Measurements from ENCODE around the gene CFH.
"Not testable (repeated sequence)": the region's sequence is repeated elsewhere in the genome, so short reads cannot be mapped to it uniquely, and the experiment has no call there.

The CFH gene

DNA sequence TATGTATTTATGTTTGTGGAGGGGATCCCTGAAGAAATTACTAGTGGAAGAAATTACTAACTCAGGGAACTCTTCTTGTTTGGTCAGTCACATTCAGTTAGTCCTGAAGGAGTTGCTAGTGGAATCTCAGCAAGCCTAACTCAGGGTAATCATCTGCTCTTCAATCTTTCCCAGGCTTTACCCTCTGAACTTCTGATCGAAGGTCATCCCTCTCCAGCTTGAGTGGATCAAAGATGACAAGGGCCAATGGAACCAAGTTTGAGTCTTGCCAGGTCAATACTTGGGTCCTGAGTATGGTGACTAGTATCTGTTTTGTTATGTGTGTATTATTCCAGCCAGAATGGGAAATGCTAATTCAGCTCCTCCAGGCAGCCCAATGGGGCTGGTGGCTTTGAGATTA lies 49.3 kb downstream of the CFH start:
- no peak for DNase-seq (ENCODE audit: low read depth, low spot score)
- no peaks in the 10 kb centered on the region for H3K36me3 ChIP-seq (ENCODE audit: insufficient read depth, low read length)
- H3K9ac ChIP-seq (ENCODE audit: insufficient read length), result no peak overlapping the region
- no peaks in the 10 kb centered on the region for H3K9me3 ChIP-seq (ENCODE audit: low read depth, low read length)
- no peak overlapping the region for H3K4me3 ChIP-seq
- TF ChIP-seq POLR2AphosphoS5 (IDR thresholded peaks at IDR 0.05; ENCODE audit: borderline replicate concordance, low read depth, low read length) (no peak), EZH2 (IDR thresholded peaks at IDR 0.05) (no peak), FOXP2 (optimal IDR thresholded peaks at IDR 0.05; ENCODE audit: control extremely low read depth, extremely low read length, insufficient read depth) (no peak)
- H3K27ac ChIP-seq, result no peak overlapping the region

DNA sequence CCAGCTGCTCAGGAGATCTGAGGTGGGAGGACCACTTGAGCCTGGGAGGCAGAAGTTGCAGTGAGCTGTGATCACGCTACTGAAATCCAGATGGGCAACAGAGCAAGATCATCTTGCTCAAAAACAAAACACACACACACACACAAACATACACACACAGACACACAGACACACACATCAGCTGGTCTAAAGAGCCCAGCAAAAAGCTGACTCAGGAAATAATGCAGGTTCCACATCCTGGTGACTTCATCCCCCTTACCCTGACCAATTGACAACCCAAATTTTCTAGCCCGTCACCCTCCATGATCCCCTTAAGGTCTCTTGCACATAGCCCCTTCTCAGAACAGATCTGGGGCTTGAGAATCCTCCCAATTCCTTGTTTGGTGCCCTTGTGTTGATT lies 58.0 kb downstream of the CFH start:
- DNase-seq (ENCODE audit: low read depth, low spot score); H3K9me3 ChIP-seq (ENCODE audit: low read depth, low read length); H3K27ac ChIP-seq; H3K4me3 ChIP-seq; H3K9ac ChIP-seq (ENCODE audit: insufficient read length); H3K36me3 ChIP-seq (ENCODE audit: insufficient read depth, low read length): not testable (repeated sequence)

DNA sequence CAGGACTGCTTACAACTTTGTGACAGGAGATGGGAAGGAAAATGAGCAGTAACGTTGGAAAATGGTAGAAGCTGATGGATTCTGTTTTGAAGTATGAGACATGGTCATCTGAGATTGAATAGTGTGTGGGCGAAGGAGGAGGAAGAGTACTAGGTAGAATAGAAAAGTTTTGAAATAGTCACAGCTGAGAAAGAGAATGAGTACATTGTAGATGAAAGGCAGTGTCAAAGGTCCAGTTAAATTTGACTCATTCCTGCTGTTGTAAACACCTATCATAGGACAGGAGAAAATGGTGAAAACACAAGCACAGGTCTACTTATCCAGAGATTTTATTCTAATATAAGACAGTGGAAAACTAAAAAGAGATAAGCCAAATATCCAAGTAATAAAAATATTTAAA lies 66.0 kb downstream of the CFH start:
- DNase-seq (ENCODE audit: low read depth, low spot score), result no peak
- TF ChIP-seq EZH2 (IDR thresholded peaks at IDR 0.05) (no peak), POLR2AphosphoS5 (IDR thresholded peaks at IDR 0.05; ENCODE audit: borderline replicate concordance, low read depth, low read length) (no peak), FOXP2 (optimal IDR thresholded peaks at IDR 0.05; ENCODE audit: control extremely low read depth, extremely low read length, insufficient read depth) (no peak)
- no peak overlapping the region for H3K27ac ChIP-seq
- no peaks in the 10 kb centered on the region for H3K36me3 ChIP-seq (ENCODE audit: insufficient read depth, low read length)
- no peak overlapping the region for H3K9ac ChIP-seq (ENCODE audit: insufficient read length)
- no peaks in the 10 kb centered on the region for H3K9me3 ChIP-seq (ENCODE audit: low read depth, low read length)
- H3K4me3 ChIP-seq, result no peak overlapping the region

GRCh38 chr1:196723325-196724185 lies 71.7 kb downstream of the CFH start:
- H3K9me3 ChIP-seq (ENCODE audit: low read depth, low read length), result no peaks in the 10 kb centered on the region
- TF ChIP-seq EZH2 (IDR thresholded peaks at IDR 0.05), result no peak
- TF ChIP-seq POLR2AphosphoS5 (IDR thresholded peaks at IDR 0.05; ENCODE audit: borderline replicate concordance, low read depth, low read length), result no peak
- TF ChIP-seq FOXP2 (optimal IDR thresholded peaks at IDR 0.05; ENCODE audit: control extremely low read depth, extremely low read length, insufficient read depth), result no peak
- H3K27ac ChIP-seq, result no peak overlapping the region
- no peak overlapping the region for H3K4me3 ChIP-seq
- no peak overlapping the region for H3K9ac ChIP-seq (ENCODE audit: insufficient read length)
- DNase-seq (ENCODE audit: low read depth, low spot score), result peak; percentile 3
- no peaks in the 10 kb centered on the region for H3K36me3 ChIP-seq (ENCODE audit: insufficient read depth, low read length)

DNA sequence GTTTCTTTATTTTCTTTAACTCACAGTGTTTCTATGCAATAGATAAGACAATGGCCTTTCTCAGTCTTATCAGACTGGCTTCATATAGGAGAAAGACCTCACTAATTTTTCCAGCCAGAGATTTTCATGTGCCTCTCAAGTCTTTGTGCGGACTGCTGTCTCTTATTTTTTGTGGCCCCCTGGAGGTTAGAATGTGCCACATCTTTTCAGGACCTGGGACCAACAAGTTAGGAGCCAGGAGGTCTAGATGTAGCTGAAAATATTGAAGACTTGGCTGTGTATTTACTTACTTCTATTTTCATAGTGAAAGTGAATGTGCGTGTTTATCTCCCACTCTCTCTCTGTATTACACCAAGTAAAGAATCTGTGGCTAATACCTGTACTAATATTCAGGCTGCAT lies 80.7 kb downstream of the CFH start:
- Histone ChIP-seq H3K36me3 (ENCODE audit: insufficient read depth, low read length) (no peaks in the 10 kb centered on the region), H3K9me3 (ENCODE audit: low read depth, low read length) (no peaks in the 10 kb centered on the region), H3K4me3 (no peak overlapping the region), H3K27ac (no peak overlapping the region), H3K9ac (ENCODE audit: insufficient read length) (no peak overlapping the region)
- TF ChIP-seq POLR2AphosphoS5 (IDR thresholded peaks at IDR 0.05; ENCODE audit: borderline replicate concordance, low read depth, low read length) (no peak), FOXP2 (optimal IDR thresholded peaks at IDR 0.05; ENCODE audit: control extremely low read depth, extremely low read length, insufficient read depth) (no peak), EZH2 (IDR thresholded peaks at IDR 0.05) (no peak)
- DNase-seq (ENCODE audit: low read depth, low spot score), result no peak

DNA sequence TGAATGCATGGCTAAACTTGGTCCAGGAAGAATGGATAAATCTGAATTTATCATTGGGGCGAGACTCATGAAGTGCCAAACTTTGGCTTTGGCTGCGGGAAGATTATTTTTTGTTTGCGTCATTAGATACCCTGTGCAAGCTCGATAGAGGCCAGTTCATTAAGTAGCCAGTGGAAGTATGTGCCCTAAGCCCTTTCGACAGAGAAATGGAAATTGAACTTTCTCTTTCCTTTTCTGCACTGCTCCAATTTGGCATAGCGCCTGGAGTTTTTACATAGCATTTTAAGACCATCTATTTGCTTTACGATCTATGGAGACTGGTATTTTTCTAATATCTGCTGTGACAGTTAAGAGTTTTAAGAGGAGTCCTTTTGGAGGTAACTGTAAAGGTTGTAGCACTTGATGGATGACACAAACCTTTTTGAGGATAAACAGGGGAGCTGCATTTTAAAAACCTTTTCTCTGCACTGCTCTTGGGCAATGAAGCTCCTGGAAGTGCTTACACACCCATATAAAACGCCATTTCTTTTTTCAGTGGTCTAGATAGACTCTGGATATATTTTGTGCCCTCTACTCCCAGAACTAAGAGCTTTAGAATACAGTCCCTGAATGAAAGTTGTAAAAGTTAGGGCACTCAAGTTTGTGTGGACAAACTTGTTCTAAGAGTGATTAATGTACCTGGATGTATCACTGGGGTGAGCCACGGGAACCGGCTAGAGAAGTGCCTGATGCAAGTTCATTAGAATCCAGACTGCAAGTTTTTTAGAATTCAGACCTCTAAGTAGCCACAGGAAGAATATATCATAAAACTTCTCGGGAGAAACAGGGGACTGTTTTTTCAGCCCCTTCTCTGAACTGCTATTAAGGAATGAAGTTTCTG lies 81.5 kb downstream of the CFH start:
- no peak overlapping the region for H3K4me3 ChIP-seq
- no peak overlapping the region for H3K9ac ChIP-seq (ENCODE audit: insufficient read length)
- no peaks in the 10 kb centered on the region; the same call in 1 of the 2 replicates for H3K36me3 ChIP-seq (ENCODE audit: insufficient read depth, low read length)
- H3K27ac ChIP-seq, result no peak overlapping the region
- no peak for DNase-seq (ENCODE audit: low read depth, low spot score)
- TF ChIP-seq FOXP2 (optimal IDR thresholded peaks at IDR 0.05; ENCODE audit: control extremely low read depth, extremely low read length, insufficient read depth), result no peak
- no peak for TF ChIP-seq POLR2AphosphoS5 (IDR thresholded peaks at IDR 0.05; ENCODE audit: borderline replicate concordance, low read depth, low read length)
- TF ChIP-seq EZH2 (IDR thresholded peaks at IDR 0.05), result no peak
- no peaks in the 10 kb centered on the region for H3K9me3 ChIP-seq (ENCODE audit: low read depth, low read length)

- H3K27ac ChIP-seq, result no peak overlapping the region
- TF ChIP-seq POLR2AphosphoS5 (IDR thresholded peaks at IDR 0.05; ENCODE audit: borderline replicate concordance, low read depth, low read length), result no peak
- TF ChIP-seq EZH2 (IDR thresholded peaks at IDR 0.05), result no peak
- no peak for TF ChIP-seq FOXP2 (optimal IDR thresholded peaks at IDR 0.05; ENCODE audit: control extremely low read depth, extremely low read length, insufficient read depth)
- no peaks in the 10 kb centered on the region for H3K9me3 ChIP-seq (ENCODE audit: low read depth, low read length)
- H3K4me3 ChIP-seq, result no peak overlapping the region
- no peak overlapping the region for H3K9ac ChIP-seq (ENCODE audit: insufficient read length)
- no peak for DNase-seq (ENCODE audit: low read depth, low spot score)
- no peaks in the 10 kb centered on the region; the same call in 1 of the 2 replicates for H3K36me3 ChIP-seq (ENCODE audit: insufficient read depth, low read length)
These were observed 82.2 kb downstream of the CFH start for GRCh38 chr1:196734006-196734405.

DNA sequence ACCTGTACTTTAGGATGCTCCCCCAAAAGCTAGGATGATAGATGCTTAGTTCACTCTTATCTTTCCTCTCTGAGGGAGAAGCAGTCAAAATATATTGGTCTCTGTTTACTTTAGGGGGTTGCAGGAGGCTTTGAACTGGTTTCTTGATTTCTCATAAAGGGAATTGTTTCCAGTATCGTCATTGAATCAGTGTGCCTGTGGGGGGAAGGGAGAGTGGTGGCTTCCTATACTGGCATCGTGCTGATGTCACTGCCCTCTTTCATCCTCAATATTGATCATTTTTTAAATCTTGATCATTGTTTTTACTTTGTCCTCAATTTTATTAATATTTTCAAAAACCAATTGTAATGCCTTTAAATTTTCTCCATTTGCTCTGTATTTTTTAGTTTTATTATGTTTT lies 82.6 kb downstream of the CFH start:
- no peak overlapping the region for H3K9ac ChIP-seq (ENCODE audit: insufficient read length)
- DNase-seq (ENCODE audit: low read depth, low spot score), result no peak
- H3K36me3 ChIP-seq (ENCODE audit: insufficient read depth, low read length), result no peaks in the 10 kb centered on the region; the same call in 1 of the 2 replicates
- TF ChIP-seq EZH2 (IDR thresholded peaks at IDR 0.05), result no peak
- no peak for TF ChIP-seq POLR2AphosphoS5 (IDR thresholded peaks at IDR 0.05; ENCODE audit: borderline replicate concordance, low read depth, low read length)
- TF ChIP-seq FOXP2 (optimal IDR thresholded peaks at IDR 0.05; ENCODE audit: control extremely low read depth, extremely low read length, insufficient read depth), result no peak
- no peak overlapping the region for H3K4me3 ChIP-seq
- no peaks in the 10 kb centered on the region for H3K9me3 ChIP-seq (ENCODE audit: low read depth, low read length)
- no peak overlapping the region for H3K27ac ChIP-seq
